Peyer's patch (tissue), 4 donors: ENCODE data around the gene ANKRD62.

Experiments
- CTCF ChIP-seq, 6 experiments: fragments of 450-650 bp in 4 of 6; fragments of 200-600 bp in 2 of 6; sonication (generic) in 1 of 6; IDR thresholded peaks; one replicate each; pipeline ENCODE4 v1.5.1; 2017 to 2019; ENCODE audit warnings: antibody characterized with exemption in 6 of 6, mild to moderate bottlenecking in 3 of 6, moderate library complexity in 1 of 6
- POLR2A ChIP-seq, 2 donors: fragments of 450-650 bp; IDR thresholded peaks; one replicate each; pipeline ENCODE4 v1.5.1; 2017; ENCODE audit warnings: antibody characterized with exemption in 2 of 2, mild to moderate bottlenecking in 2 of 2, moderate library complexity in 2 of 2

GRCh38 chr18:12085136-12085535 is 8.5 kb upstream of the ANKRD62 start:
- TF ChIP-seq CTCF (IDR thresholded peaks at IDR 0.05): no peak
- no peak for TF ChIP-seq POLR2A (IDR thresholded peaks at IDR 0.05)
